ENCODE data around the gene PRKCH. TPM values are rescaled to one million over a fixed set of nuclear protein-coding genes. Genes with fewer than 3 reads are reported as not detected.

The PRKCH gene
- total RNA-seq, 1 experiment from 2014 or later, result 12.4 TPM

DNA sequence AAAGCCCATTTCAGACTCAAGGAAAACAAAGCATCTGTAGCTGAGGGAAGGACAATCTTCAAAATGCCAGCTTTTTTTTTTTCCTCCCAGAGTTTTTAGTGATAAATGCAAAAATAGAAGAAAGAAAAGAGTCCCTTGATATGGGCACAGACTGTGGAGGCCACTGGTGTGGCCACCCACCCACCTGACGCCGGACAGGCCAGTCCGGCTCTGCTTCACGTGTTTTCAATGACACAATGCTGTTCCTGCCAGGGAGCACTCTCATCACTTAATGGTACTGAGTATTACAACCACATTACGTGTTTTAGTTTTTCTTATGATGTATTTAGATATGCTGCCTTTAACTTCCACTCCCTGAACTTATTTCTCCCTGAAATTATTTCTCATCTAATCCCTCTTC lies 218.3 kb downstream of the PRKCH start:
- H3K4me1 Mint-ChIP-seq (ENCODE audit: insufficient read depth, unreplicated experiment), result peaks cover 18% of the 10 kb centered on the region
- ChIA-PET POLR2A (interaction anchor here (0.6 to 9.3 kb wide), 4 partner anchors 8 to 25 kb away, joined by 3 to 103 read pairs (median 41); no protein-coding TSS in a partner anchor), CTCF (interaction anchor here (0.6 to 1.6 kb wide), 5 partner anchors 12 to 1241 kb away, joined by 3 to 5 read pairs (median 3); no protein-coding TSS in a partner anchor)
- TF ChIP-seq, protein P1, sequence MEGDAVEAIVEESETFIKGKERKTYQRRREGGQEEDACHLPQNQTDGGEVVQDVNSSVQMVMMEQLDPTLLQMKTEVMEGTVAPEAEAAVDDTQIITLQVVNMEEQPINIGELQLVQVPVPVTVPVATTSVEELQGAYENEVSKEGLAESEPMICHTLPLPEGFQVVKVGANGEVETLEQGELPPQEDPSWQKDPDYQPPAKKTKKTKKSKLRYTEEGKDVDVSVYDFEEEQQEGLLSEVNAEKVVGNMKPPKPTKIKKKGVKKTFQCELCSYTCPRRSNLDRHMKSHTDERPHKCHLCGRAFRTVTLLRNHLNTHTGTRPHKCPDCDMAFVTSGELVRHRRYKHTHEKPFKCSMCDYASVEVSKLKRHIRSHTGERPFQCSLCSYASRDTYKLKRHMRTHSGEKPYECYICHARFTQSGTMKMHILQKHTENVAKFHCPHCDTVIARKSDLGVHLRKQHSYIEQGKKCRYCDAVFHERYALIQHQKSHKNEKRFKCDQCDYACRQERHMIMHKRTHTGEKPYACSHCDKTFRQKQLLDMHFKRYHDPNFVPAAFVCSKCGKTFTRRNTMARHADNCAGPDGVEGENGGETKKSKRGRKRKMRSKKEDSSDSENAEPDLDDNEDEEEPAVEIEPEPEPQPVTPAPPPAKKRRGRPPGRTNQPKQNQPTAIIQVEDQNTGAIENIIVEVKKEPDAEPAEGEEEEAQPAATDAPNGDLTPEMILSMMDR (IDR thresholded peaks at IDR 0.05; ENCODE audit: unreplicated experiment), result no peak
- no peaks in the 10 kb centered on the region for H3K27me3 Mint-ChIP-seq (ENCODE audit: insufficient read depth, unreplicated experiment)
- no peaks in the 10 kb centered on the region for H3K9me3 Mint-ChIP-seq (ENCODE audit: unreplicated experiment)
- DNase-seq (ENCODE audit: unreplicated experiment), result no peak
- no peak overlapping the region for H3K4me3 Mint-ChIP-seq (ENCODE audit: unreplicated experiment)
- H3K36me3 Mint-ChIP-seq (ENCODE audit: insufficient read depth, unreplicated experiment), result no peaks in the 10 kb centered on the region
- intact Hi-C loops (cut with micrococcal nuclease), result no loop called here
- no TSS peak for BruUV-seq (replicated peaks)
- no peak overlapping the region for H3K27ac Mint-ChIP-seq (ENCODE audit: low read depth, unreplicated experiment)

DNA sequence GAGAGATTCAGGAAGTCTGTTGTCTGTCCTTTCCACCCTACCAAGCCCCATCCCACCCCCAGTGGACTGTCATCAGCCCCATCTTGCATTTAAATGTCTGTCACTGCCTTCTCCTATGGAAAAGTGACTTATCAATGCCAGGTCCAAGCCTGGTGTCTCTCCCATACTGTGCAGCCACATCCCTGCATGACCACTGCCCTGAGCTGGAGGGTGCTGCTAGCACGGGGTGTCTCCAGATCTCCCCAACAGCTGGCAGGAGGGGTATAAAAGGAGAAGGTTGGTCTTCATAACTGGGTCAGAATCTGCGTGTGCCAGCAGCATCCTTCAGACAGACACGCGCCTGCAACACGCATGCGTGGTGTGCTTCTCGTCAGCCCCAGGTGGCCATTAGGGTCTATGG lies 219.6 kb downstream of the PRKCH start:
- H3K9me3 Mint-ChIP-seq (ENCODE audit: unreplicated experiment), result no peaks in the 10 kb centered on the region
- TF ChIP-seq, protein P1 (IDR thresholded peaks at IDR 0.05; ENCODE audit: unreplicated experiment), result no peak
- DNase-seq (ENCODE audit: unreplicated experiment), result no peak
- no TSS peak for BruUV-seq (replicated peaks)
- intact Hi-C loops (cut with micrococcal nuclease), result no loop called here
- H3K4me1 Mint-ChIP-seq (ENCODE audit: insufficient read depth, unreplicated experiment), result peaks cover 22% of the 10 kb centered on the region
- H3K4me3 Mint-ChIP-seq (ENCODE audit: unreplicated experiment), result no peak overlapping the region
- H3K27ac Mint-ChIP-seq (ENCODE audit: low read depth, unreplicated experiment), result no peak overlapping the region
- ChIA-PET POLR2A (no interaction called here), CTCF (no interaction called here)
- no peaks in the 10 kb centered on the region for H3K27me3 Mint-ChIP-seq (ENCODE audit: insufficient read depth, unreplicated experiment)
- no peaks in the 10 kb centered on the region for H3K36me3 Mint-ChIP-seq (ENCODE audit: insufficient read depth, unreplicated experiment)

DNA sequence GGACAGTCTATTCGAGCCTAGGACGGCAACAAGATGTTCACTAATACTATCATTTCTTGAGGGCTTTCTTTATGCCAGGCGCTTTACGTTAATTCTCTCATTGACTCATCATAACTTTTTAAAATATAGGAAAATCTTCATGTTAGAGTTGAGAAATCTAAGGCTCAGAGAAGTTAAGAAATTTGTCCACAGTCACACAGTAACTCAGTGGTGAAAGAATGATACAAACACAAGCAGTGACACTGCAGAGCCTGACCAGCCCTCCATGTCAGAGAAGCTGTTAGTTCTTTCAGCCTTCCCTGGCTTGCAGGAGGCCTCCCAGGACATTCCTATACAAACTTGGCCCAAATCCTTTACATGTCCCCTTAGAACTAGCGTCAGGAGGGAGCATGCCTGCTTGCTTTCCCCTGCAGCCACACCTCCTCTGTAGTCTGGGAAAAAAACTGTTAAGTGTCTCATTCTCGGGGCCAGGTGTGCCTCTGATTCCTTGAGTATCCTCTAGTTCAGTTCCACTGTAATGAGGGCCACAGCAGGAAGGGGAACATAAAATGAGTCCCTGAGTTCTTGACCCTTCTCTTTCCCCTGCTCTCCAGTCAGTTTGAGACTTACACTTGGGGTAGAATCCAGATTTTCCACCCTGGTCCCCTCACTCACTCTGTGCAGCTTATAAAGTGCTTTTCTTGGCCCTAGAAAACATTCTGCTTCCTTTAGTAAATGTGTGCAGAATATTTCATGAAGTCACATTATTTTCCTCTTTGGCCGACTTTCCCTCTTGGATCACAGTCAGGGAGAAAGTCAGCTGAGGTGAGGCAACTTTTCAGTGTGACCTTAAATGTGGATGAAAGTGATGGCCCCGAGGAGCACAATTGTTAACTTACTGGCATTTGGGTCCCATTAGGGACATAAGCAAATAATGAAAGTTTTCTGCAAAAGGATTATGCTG lies 221.7 kb downstream of the PRKCH start:
- no peaks in the 10 kb centered on the region for H3K9me3 Mint-ChIP-seq (ENCODE audit: unreplicated experiment)
- intact Hi-C loops (cut with micrococcal nuclease), result no loop called here
- H3K4me3 Mint-ChIP-seq (ENCODE audit: unreplicated experiment), result no peak overlapping the region
- peaks cover 7% of the 10 kb centered on the region for H3K36me3 Mint-ChIP-seq (ENCODE audit: insufficient read depth, unreplicated experiment)
- H3K27me3 Mint-ChIP-seq (ENCODE audit: insufficient read depth, unreplicated experiment), result no peaks in the 10 kb centered on the region
- peaks cover 20% of the 10 kb centered on the region for H3K4me1 Mint-ChIP-seq (ENCODE audit: insufficient read depth, unreplicated experiment)
- TF ChIP-seq, protein P1 (IDR thresholded peaks at IDR 0.05; ENCODE audit: unreplicated experiment), result no peak
- ChIA-PET CTCF (no interaction called here), POLR2A (interaction anchor here (0.7 to 1.7 kb wide), 4 partner anchors 12 to 281 kb away, joined by 3 to 5 read pairs (median 4); no protein-coding TSS in a partner anchor)
- H3K27ac Mint-ChIP-seq (ENCODE audit: low read depth, unreplicated experiment), result no peak overlapping the region
- DNase-seq (ENCODE audit: unreplicated experiment), result no peak
- no TSS peak for BruUV-seq (replicated peaks)

DNA sequence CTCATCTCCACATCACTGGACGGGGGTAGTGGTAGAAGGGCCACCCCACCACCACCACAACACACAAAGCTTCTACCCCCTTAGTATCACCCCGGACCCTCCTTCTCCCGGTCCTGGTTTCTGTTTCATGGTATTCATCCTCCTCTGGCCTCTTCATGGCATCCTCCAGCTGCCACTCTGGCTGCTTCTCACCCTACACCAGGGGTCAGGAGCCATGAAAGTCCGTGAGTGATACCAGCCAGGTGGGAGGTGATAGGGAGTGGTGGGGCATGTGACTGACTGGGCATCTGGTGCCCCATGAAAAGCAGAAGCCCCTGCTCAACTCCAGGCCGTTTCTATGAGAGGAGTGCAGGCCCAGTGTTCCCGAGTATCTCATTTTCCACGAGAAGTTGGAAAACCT lies 222.6 kb downstream of the PRKCH start:
- H3K9me3 Mint-ChIP-seq (ENCODE audit: unreplicated experiment), result no peaks in the 10 kb centered on the region
- ChIA-PET POLR2A (interaction anchor here (4.3 kb wide), 1 partner anchor 18 kb away, joined by 42 read pairs; no protein-coding TSS in a partner anchor), CTCF (no interaction called here)
- peaks cover 7% of the 10 kb centered on the region for H3K36me3 Mint-ChIP-seq (ENCODE audit: insufficient read depth, unreplicated experiment)
- H3K27me3 Mint-ChIP-seq (ENCODE audit: insufficient read depth, unreplicated experiment), result no peaks in the 10 kb centered on the region
- H3K27ac Mint-ChIP-seq (ENCODE audit: low read depth, unreplicated experiment), result no peak overlapping the region
- intact Hi-C loops (cut with micrococcal nuclease), result no loop called here
- DNase-seq (ENCODE audit: unreplicated experiment), result no peak
- H3K4me3 Mint-ChIP-seq (ENCODE audit: unreplicated experiment), result no peak overlapping the region
- no TSS peak for BruUV-seq (replicated peaks)
- TF ChIP-seq, protein P1 (IDR thresholded peaks at IDR 0.05; ENCODE audit: unreplicated experiment), result no peak
- H3K4me1 Mint-ChIP-seq (ENCODE audit: insufficient read depth, unreplicated experiment), result peaks cover 20% of the 10 kb centered on the region

Measured in MCF 10A (cell line).